NCI-H1417 (cell line): Measurements from ENCODE around the gene GSK3A.

Source experiments
- DNase-seq, 3 experiments: peaks; one replicate each; lab custom pipeline; 2025; lab: John Stamatoyannopoulos, UW

GSK3A gene

DNA sequence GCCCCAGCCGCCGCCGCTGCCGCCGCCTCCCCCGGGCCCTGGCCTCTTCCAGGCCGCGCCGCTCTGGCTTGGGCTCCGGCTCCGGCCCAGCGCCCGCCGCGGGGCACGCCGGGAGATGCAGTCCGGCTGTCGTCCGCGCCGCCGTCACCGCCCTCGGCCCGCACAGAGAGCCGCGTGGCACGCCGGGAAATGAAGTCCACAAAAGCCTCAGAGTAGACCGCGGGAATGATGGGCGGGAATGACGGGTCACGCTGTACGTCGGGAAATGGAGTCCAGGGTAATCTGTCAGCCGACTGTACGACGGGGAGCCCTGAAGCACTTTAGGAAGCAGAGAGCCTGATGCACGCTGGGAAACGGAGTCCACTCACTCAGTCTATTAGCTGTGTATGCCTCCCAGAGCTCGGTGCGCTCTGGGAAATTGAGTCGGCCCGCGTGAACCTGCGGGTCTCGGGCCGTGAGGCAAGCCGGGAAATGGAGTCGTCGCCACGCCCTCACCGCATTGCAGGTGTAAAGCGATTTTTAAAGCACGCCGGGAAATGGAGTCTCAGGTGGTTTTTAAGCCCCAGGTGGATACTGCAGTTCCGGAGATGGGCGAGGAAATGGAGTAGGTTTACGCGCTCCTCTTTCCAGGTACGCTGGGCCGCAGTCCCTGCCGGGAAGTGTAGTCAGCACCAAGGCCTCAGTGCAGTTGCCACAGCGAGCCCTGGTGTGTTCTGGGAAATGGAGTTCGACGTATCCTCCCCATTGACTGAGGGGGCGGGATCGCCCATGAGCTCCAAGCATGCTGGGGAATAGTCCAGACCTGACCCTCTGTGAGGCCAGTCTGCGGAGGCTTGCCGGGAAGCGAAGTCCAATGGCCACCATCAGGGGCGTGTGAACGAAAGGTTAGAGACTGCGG lies at the start of gene GSK3A:
GSK3A (minus strand) TSS at position 91 of the 898 bp plus-strand sequence. CDS start 137 bp downstream, outside the sequence.
- peak; percentile 100 for DNase-seq

DNA sequence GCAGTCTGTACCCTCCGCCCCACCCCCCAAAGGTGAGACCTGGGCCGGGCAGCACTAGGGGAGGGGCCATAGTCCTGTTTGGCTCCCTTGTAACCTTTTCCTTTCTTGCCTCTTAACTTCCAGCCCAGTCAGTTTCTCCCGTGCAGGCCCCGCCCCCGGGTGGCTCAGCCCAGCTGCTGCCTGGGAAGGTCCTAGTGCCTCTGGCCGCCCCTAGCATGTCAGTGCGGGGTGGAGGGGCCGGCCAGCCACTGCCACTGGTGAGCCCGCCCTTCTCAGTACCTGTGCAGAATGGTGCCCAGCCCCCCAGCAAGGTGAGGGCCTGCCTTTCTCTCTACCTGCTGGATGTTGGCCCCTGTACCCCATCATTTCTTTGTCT lies 49.0 kb upstream of the GSK3A start:
- DNase-seq = no peak

DNA sequence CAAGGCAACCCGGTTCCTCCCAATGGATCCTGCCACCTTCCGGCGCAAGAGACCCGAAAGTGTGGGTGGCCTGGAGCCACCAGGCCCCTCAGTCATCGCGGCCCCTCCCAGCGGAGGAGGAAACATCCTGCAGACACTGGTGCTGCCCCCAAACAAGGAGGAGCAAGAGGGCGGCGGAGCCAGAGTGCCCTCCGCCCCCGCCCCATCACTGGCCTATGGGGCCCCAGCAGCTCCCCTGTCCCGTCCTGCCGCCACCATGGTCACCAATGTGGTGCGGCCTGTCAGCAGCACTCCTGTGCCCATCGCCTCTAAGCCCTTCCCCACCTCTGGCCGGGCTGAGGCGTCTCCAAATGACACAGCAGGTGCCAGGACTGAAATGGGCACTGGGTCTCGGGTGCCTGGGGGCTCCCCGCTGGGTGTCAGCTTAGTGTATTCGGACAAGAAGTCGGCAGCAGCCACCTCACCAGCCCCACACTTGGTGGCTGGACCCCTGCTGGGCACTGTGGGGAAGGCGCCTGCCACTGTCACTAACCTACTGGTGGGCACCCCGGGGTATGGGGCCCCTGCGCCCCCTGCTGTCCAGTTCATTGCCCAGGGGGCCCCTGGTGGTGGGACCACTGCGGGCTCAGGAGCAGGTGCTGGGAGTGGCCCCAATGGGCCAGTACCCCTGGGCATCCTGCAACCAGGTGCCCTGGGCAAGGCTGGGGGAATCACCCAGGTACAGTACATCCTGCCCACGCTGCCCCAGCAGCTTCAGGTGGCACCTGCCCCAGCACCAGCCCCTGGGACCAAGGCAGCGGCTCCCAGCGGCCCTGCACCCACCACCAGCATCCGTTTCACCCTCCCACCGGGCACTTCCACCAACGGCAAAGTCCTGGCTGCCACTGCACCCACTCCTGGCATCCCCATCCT lies 48.4 kb upstream of the GSK3A start:
- DNase-seq = no peak

DNA sequence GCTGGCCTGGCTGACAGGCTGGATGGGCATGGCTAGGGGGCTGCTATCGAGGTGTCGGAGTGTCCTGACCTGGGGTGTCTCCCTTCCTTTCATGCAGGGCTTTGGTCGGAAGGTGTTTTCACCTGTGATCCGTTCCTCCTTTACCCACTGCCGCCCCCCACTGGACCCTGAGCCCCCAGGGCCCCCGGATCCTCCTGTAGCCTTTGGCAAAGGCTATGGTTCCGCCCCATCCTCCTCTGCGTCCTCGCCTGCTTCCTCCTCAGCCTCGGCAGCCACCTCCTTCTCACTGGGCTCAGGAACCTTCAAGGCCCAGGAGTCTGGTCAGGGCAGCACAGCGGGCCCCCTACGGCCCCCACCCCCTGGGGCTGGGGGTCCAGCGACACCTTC lies 47.7 kb upstream of the GSK3A start:
- DNase-seq = no peak

DNA sequence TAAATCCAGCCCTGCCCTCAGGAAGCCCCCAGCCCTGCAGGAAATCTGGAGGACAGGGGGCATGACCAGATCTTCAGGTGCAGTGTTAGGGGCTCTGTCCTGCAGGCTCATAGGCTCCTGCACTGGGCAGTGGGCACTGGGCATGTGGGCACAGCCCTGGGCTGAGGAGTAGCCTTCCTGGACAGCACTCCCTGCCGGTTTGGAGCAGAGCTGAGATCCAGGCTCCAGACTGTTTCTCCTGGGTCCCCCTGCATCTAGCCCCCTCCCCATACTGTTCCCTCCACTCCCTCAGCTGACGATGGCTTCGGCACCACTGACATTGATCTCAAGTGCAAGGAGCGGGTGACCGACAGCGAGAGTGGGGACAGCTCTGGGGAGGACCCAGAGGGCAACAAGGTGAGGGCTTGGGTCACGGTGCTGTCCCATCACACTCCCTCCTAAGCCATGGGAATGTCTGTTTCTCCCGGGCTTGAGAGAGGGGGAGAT lies 47.2 kb upstream of the GSK3A start:
- DNase-seq = no peak

DNA sequence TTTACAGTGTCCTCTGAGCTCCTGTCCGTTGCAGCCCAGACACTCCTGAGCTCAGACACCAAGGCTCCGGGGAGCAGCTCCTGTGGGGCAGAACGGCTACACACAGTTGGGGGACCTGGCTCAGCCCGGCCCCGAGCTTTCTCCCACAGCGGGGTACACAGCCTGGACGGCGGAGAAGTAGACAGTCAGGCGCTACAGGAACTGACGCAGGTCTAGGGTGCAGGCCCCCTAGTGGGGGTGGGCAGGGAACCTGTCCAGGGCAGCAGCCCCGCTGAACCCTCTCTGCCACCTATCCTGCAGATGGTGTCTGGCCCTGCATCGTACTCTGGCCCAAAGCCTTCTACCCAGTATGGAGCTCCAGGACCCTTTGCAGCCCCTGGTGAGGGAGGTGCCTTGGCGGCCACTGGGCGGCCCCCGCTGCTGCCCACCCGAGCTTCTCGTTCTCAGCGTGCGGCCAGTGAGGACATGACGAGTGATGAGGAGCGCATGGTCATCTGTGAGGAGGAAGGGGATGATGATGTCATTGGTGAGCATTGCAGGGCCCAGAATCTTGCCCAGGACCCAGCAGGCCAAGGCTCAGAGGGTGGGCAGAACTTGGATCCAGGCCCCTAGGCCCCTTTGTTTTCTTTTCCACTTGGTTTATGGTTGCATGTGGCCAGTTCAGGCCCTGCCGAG lies 46.6 kb upstream of the GSK3A start:
- no peak for DNase-seq

DNA sequence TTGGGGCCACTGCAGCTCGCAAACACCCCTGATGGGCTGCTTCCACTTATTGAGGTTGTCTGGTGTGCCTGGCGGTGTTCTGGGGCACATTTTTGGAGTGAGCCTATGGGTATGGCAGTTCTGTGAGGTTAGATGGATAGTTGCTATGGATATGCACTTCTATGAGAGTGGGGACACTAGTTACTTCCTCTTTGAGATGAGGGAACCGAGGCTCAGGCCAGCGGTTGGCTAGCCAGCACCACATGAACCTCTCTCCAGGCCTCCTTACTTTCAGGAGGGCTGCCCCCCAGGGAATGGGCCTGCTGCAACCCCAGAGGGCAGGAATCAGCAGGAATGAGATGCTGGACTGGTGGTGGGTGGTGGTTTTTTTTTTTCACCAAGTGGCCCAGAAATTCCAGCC lies 46.0 kb upstream of the GSK3A start:
- no peak for DNase-seq

DNA sequence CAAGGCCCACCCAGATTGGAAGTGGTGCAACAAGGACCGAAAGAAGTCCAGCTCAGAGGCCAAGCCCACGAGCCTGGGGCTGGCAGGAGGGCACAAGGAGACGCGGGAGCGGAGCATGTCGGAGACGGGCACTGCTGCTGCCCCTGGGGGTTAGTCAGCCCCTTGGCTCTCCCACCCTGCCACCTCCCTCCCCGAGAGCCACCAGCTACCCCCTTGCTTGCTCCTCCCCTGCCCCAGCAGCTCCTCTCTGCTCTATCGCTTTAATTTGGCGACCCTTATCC lies 45.4 kb upstream of the GSK3A start:
- no peak for DNase-seq

DNA sequence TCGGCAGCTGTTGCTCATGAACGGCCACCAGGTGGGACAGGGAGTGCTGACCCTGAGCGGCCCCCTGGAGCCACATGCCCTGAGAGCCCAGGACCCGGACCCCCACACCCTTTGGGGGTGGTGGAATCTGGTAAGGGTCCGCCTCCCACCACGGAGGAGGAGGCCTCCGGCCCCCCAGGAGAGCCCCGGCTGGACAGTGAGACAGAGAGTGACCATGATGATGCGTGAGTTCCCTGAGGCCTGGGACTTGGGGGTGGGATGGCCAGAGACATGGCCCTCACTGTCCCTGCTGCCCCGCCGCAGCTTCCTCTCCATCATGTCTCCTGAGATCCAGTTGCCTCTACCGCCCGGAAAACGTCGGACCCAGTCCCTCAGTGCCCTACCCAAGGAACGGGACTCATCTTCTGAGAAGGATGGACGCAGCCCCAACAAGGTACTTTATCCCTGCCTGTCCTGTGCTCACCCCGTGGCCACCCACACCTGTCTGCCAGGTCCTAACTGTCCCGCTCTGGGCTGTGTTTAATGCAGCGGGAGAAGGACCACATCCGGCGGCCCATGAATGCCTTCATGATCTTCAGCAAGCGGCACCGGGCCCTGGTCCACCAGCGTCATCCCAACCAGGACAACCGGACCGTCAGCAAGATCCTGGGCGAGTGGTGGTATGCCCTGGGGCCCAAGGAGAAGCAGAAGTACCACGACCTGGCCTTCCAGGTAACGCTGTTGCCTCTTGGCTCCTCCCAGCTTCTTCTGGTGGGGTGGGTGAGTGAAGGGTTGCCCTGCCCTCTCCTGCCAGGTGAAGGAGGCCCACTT lies 44.8 kb upstream of the GSK3A start:
- no peak for DNase-seq

DNA sequence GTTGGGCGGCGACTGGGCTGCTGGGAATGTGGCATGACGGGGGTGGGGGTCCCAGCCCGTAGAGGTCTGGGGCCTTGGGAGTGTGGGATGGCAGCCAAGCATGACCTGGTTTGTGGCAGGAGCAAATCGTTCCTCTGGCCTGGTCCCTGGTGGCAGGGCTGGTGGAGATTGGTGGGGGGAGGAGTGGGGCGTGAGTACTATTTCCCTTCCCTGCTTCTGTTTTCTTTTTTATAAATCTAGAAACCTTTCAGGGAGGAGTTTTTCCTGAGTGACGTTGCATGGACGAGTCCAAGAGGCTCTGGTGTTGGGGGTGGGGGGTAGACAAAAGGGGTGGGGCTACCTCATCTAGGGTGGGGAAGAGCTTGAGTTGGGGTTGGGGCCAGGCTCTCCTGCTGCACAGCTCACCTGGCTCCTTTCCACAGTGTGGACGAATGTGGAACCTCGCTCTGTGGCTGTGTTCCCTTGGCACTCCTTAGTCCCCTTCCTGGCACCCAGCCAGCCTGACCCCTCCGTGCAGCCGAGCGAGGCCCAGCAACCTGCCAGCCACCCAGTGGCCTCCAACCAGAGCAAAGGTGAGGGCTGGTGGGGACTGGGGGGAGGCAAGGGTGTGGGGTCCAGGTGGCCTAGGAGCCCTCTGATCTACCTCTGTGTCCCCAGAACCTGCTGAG lies 44.1 kb upstream of the GSK3A start:
- DNase-seq = no peak

DNA sequence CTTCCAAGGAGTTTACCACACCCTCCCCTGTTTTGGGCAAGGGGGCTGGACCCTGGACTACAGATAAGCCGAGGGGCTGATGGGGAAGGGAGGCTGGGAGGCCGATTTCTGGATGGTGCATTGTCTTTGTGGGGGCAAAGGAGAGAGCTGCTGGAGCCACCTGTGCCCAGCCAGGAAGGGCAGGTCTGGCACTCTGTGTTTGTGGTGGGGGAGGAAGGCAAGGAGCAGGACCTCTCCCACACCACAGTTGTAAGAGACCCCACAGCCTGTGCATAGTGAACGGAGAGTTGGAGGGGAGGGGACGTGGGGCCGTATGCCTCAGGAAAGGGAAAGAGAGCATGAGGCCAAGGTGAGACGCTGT lies 43.6 kb upstream of the GSK3A start:
- no peak for DNase-seq

DNA sequence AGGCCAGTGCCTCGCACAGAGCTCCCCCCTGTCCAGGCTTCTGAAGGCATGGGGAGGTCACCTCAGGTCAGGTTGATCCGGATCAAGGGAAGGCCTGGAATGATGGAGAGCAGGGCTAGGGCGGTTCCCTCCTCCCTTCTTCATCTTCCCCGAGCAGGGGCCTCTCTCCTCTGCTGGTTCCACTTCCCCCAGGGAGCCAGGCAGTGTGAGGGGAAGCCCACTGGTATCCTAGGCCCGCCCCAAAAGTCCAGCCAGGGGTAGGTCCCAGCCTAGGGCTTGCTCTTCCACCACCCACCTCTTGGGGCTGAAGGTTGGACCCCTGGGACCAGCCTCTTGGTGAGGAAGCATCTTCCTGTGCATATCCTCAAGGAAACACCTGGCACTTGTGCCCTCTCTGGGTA lies 43.1 kb upstream of the GSK3A start:
- no peak for DNase-seq

DNA sequence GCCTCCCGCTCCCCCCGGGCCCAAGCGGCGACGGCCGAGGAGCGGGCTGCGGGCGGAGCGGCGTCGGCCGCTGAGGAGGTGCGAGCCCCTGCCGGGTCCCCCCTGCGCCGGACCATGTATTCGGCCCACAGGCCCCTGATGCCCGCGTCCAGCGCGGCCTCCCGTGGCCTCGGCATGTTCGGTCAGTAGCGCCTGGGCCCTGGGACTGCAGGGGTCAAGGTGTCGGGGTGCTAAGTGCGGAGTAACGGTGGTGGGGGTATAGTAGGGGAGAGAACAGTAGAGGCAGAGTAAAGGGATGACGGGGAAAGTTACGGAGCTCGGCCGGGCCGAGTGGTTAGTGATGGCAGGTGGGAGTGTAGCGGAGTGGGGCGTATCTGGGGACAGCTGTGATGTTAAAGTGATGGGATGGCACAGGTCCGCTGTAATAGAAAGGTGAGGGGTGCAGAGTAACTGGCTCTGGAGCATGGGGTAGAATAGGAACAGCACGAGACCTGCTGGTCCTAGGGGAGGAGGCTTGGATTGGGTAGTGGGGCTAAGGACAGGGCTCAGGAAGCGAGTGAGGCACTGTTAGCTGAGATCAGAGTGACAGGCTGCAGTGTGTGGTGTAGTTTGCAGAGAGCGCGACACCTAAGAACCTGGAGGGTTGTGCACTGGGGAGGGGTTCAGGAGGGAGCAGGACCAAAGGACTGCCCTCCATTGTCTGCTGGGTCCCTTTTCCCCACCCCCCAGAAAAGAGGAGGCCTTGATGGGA lies 42.4 kb upstream of the GSK3A start:
- peak; percentile 18 to 61 (median 53) for DNase-seq

DNA sequence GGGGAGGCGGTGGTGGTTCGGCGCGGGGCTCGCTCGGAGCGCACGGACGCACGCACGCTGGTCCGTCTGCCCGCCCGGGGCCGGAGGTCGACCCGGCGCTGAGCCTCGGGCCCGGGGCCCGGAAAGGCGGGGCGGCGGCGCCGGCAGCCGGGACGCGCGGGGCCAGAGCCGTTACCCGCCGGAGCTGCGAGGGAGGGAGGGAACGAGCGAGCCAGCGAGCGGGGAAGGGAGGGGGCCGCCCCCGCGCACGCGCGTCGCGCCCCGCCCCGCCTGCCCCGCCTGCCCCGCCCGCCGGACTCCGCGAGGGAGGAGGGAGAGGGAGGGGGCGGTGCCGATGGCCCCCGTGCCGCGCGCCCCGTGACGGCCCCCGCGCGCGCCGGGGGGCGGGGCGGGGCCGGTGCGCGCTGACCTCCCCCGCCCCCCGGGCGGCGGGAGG lies 41.7 kb upstream of the GSK3A start:
- DNase-seq = peak; percentile 79 to 91 (median 87)

DNA sequence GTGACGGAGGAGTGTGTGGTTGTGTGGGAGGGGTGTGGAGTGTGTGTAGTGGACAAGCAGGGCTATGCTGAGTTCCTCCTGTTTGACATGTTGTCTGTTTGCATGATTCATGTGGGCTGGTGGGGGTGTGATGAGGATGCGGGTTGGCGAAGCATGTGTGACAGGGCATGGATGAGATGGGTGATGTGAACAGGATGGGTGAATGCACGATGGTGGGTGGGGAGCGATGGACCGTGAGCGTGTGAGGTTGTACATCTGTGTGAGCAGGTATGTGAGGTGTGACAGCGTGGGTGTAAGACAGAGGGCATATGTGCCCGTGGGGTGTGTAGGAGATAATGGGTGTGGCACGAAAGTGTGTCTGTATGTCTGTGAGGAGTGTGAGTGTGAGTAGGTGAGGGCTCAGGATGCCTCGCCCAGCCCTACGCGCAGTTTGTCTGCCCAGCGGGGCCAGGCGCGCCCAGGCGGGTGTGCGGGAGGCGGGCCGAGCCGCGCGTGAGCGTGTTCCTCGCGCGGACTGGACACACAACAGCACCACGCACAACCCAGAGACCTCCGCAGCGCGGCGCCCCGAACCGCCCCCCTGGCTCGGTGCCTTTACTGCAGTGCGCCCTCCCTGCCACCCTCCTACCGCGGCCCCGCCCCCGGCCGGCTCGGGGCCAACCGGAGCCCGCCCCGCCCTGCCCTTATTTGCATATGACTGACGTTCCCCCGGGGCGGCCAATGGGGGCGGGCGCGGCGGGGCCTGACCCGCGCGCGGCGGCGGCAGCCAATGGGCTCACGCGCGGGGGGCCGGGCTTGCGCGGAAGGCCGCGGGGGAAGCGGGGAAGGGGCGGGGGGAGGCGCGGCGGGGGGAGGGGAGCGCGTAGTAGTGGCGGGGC lies 41.0 kb upstream of the GSK3A start:
- peak; percentile 95 to 97 (median 95) for DNase-seq

DNA sequence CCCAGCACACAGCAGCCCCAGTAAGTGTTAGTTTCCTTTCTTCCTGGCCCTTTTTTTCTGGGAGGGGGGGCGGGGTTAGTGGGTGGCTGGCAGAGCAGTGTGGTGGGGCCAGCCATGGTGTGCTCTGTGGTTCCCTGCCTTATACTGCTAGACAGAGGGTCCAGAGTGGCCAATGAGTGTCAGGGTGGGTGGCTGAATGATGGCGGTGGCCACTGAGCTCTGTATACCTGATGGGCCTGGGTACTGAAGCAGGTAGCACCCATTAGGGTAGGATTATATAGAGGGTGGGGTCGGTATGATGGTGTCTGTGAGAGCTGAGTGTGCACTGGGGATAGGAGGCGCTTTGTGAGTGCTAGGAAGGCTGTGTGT lies 40.4 kb upstream of the GSK3A start:
- DNase-seq = no peak

DNA sequence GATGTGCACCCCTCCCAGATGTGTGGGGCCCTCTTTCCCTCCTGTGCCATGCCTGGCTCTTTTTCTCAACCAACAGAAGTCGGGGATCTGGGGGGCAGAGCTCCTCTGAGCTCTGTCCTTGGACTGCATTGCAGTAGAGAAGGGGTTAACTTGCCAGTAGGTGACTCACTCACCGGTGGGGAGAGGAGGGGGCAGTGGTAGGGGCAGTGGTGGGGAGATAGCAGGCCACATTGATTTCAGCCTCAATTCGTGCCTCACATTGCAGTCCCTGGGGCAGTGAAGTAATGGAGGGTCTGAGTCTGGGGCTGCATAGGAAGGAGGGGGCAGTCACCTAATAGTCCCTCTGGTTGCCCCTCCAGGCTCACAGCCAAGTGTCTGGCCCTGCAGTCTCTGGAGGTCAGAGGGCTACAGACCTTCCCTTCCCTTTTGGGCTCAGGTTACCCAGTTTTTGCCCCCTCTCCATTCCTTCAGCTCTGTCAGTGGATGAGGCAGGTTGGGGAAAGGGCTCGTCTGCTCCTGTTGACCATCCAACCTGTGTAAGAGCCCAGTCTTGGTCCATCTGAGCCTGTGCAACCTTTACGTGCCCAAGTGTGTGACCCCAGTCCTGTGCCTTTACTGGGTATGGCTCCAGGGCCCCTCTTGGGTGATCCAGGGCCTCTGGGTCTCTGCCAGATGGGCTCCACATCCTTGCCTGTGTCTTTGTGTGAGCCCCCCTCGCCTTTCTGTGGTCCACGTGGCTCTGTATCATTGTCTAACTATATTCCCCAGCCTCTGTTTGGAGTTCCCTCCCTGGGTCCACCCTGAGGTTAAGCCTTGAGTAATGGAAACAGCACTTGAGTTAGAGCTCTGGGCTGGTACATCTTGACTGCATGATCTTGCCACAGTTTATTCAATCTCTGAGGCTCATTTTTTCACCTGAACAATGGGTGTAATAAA lies 39.7 kb upstream of the GSK3A start:
- peak in 2 of 3 experiments; percentile 15 to 81 for DNase-seq

DNA sequence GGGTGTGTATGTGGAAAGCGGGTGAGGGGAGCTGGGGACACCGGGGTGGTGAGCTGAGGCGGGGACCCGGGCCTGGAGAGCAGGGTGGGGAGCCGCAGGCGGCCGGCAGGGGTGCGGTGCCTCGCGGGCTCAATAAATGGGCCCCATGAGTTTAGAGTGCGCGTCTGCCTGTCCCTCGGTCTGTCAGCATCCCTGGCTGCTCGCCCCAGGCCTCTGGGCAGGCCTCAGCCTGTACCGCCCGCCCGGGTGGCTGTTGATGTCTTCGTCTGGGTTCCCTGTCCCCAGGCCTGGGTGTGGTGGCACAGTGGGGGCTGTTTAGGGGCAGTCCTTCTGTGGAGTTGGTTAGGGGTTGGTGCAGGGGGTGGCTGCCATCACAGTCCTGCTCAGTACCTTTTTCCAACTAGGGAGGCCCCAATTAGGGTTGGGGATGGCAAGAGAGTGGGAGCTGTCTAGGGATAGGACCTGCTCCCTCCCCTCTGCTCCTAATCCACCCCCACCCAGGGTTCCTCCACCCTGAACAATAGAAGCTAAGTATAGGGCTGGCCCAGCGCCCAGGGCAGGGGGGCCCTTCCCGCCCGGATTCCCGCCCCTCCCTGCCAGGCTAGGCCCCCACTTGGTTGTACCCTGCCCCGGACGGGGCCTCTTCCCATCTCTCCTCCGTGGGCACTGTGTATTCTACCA lies 38.9 kb upstream of the GSK3A start:
- DNase-seq = peak in 2 of 3 experiments; percentile 81 to 93
